T1000 (cell line): ENCODE results near the gene GALNT16.

Experiments
- DNase-seq: peaks from one replicate; lab custom pipeline; 2025; ENCODE audit warnings: mixed read lengths; lab: John Stamatoyannopoulos, UW

GALNT16 gene

DNA sequence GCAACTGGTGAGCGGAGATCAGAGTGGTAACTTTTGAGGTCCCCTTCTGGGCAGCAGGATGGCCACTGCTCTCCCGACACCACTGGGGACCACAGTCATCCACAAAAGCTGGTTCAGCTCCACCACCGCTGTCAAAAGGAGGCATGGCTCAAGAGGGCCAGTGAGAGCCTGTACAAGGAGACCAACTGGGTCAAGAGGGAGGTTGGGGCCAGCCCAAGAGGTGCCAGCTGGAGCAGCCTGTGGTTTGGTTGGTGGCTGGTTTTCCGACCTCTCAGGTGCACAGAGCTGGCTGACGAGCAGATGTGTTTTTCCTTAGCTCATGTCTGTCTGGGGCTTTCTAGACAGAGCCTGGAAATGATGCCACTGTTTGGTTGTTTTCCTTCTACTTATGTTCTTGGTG is 78.0 kb downstream of the GALNT16 start:
- no peak for DNase-seq

DNA sequence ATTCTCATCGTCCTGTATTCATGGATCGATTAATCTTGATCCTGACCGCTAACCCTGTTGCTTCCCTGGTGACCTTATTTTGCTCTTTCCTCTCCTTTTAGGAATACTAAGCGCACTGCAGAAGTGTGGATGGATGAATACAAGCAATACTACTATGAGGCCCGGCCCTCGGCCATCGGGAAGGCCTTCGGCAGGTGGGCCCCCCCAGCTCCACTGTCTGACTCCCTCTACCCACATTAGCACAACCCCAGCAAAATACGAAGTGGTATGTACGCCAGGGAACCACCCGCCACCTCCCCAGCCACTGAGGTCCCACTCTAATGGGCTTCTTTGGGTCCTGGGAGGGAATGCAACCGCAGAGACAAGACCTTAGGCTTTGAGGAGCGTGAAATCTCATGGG is 79.5 kb downstream of the GALNT16 start:
- DNase-seq, result no peak

DNA sequence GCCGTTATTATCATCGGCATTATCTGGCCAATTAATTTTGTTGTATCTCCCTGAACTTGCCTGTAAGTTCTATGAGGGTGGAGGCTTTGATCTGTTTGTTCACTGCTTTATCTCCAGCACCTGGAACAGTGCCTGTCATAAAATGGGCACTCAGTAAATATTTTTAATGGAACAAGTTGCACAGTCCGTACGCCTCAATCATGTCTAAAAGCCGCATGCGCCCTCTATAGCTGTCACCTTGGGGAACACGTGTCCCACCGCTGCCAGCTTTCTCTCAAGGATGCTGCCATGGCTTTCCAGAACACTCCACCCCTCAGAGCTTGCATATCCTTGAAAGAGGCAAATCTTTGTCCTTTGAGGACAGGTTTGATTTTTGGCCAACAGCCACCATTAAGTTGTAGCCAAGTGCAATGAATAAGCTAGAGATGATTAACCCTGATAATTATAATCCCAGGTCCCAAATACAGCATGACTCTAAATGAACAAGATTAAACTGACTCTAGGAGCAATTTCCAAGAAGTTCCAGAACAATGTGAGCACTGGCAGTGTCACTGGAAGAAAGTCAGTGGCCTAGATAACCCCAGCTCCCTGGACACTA is 83.1 kb downstream of the GALNT16 start:
- no peak for DNase-seq

GRCh38 chr14:69344171-69344570 is 84.2 kb downstream of the GALNT16 start:
- DNase-seq, result no peak

DNA sequence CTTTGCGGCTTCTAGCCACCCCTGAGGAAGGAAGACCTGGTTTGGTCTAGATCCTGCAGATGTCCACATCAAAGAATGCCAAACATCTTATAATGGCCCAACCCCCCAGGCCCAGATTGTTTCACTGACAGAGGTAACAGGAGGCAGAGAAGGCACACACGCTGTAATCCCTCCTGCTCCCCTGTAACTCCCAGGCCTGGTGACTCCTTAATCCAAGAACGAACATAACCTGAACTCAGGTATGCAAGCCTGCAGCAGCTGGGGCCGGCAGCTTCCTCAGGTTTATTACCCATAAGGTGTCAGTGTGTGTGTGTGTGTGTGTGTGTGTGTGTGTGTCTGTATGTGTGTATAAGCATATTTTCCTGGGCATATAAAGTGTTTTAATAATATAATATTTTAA is 85.4 kb downstream of the GALNT16 start:
- no peak for DNase-seq

DNA sequence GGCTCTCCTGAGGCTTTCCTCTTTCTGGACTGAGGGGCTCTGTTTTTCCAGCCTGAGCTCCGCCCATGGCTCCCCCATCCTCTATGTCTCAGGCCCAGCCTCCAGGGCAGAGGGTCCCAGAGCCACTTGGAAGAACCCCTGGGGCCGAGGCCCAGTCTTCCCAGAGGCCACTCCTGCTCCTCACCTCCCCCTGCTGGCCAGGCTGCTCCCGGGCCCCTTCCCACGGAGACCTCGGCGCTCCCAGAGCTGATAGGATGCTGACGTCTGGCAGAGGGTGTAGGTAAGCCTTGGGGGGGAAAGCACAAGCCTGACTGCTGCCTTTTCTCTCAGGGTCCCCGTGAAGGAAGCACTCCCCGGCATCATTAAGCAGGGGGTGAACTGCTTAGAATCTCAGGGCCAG is 86.8 kb downstream of the GALNT16 start:
- no peak for DNase-seq

DNA sequence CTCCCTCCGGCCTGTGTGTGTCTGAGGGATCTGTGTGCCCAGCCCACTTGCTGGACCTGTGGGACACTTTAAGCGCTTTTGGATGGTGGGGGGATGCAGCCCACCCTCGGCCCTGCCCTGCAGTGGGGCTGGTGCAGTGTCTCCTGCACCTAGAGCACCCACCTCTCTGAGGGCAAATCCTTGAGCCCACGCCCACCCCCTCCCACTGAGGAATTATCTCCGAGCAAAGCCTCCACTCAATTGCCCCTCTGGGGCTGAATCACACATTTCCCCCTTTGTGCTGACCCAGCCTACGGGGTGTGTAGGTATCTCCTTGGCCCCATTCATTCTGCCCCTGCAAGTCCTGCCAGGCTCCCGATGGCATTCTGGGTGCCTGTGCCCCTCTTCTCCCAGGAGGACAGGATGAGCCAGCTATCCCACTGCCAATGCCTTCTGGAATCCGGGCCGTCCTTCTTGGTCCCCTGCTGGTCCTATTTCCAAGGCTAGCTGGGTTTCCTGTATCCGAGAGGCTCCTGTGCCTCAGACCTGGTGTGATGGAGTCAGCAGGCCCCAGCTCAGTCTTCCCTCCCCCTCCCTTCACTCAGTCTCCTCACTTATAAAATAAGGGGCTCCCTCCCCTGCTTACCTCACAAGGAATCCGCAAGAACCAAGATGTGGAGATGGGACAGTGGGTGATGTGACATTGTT is 89.3 kb downstream of the GALNT16 start:
- no peak for DNase-seq

DNA sequence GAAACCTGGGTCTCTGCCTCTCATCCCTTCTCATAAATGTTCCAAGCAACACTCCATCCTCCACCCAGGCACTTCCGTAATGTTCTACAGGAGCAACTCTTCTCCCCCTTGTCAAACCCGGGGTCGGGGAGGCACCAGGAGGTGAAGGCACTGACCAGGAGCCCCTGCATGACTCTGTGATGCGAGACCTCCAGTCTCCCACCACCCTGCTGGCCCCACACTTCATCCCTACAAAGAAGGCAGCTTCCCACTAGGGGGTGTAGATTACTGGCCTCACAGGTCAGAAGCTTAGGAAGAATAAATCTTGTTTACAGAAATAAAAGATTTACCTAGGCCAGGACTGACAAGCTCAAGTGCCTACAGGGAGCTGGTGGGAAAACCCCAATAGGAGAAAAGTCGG is 90.9 kb downstream of the GALNT16 start:
- no peak for DNase-seq

GRCh38 chr14:69351385-69351784 is 91.4 kb downstream of the GALNT16 start:
- no peak for DNase-seq

DNA sequence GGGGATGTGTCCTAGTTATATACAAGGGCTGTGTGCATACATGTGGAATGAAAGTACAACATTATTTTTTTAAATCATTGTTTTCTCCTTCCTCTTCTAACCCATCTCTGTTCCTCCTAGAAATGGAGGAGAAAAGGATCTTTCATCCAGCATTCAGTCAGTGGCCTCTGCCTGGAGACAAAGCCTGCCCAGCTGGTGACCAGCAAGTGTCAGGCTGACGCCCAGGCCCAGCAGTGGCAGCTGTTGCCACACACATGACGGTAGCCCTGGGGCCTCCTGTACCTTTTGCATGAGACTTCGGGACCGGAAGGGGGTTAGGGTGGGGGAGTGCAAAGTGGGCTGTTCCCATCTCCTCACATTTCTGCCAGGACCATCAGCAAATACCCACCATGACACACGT is 92.0 kb downstream of the GALNT16 start:
- no peak for DNase-seq

DNA sequence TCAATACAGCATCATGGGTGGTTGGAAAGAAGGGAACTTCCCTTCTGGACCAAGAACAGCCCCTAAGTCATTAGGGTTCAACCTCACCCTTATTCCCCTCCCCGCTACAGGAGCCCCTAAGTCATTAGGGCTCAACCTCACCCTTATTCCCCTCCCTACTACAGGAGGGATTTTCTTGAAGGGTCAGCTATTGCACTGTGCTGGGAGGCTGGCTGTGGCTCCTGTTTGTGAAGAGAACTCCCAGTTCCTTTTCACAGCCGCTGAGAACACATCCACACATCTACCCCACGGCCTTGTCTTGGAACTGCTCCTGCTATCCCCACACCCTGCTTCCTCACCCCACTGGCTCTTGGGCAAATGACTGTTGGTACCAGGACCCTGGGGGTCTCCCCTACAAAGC is 93.2 kb downstream of the GALNT16 start:
- DNase-seq, result no peak

- no peak for DNase-seq
These were observed 94.6 kb downstream of the GALNT16 start for GRCh38 chr14:69354383-69355153.

DNA sequence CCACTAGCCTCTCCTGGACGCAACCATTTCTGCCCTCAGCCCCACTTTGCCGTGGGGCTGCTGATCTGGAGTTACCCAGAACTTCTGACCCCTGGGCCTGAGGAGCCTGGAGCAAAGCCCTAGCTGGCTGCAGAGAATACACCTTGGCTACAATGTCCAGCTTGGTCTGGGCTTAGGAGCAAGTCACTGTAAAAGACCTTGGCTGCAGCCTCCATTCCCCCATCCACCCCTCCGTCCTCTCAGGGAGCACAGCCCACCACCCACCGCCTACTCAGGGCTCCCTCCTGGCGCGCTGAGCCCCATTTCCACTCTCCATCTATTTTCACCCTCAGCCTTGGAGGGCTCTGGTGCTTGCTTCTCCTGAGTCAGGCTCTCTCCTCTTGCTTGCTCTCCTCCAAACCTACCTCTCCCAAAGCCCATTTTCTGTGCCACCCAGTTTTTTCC is 95.2 kb downstream of the GALNT16 start:
- DNase-seq, result no peak

GRCh38 chr14:69355607-69356281 is 95.8 kb downstream of the GALNT16 start:
- no peak for DNase-seq

GRCh38 chr14:69356903-69357543 is 97.1 kb downstream of the GALNT16 start:
- no peak for DNase-seq

DNA sequence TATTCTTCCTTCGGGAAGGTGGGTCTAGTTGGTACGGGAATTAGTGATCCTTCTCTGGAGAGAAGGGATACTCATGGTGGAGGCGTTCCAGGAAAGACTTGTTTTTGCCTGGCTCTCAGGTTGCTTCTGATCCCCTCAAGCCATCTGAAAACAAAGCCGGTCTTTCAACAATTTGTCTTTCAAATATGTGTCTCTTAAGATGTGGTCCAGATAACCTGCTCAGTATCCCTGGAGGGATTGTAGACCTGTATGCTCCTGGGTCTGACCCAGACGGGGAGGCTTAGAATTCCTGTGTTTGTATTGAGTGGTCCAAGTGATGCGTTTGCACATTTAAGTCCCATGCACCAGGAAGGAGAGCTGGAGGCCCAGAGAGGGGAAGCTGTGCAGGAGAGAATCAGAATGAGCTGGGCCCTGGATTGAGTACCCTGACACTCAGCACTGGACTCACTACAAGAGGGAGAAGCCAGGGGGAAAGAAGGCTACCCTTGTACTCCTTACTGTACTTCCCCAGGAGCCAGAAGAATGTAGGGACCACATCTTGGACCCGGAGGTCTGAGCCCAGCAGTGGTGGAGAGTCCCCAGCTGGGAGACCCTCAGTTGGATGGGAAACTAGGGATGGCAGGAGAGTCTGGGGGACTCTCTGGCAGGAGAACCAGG is 97.7 kb downstream of the GALNT16 start:
- DNase-seq, result no peak

DNA sequence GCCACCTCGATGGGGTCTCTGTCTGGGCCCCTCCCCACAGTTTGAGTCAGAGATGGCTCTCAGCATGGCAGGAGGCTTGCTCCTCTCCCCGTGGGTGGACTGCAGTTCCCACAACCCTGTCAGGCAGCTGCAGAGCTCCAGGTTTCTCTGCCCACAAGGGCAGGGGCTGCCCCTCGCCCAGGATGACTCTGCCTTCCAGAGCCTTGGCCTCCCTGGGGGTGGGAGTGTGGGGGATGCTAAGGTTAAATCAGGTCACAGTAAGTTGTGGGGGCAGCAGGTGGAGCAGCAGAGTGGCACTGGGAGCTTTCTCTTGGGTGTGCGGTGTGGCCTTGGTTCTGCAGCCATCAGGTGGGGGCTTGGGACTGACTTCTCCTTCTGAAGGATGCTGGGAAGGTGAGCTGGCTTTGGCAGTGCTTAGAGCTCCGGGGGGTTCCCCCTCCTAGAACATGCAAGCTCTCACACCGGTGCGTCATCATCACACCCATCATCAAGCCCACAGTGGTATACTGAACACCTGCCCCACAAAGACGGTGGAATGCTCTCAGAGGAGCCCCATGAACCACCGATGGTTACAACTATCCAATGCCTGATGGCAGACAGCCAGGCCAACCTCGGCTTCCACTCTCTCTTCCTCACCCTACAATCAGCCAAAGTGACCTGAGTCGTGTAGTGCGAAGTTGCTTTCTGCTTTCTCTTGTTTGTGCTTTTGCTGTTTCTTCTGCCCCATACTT is 98.4 kb downstream of the GALNT16 start:
- DNase-seq, result no peak

DNA sequence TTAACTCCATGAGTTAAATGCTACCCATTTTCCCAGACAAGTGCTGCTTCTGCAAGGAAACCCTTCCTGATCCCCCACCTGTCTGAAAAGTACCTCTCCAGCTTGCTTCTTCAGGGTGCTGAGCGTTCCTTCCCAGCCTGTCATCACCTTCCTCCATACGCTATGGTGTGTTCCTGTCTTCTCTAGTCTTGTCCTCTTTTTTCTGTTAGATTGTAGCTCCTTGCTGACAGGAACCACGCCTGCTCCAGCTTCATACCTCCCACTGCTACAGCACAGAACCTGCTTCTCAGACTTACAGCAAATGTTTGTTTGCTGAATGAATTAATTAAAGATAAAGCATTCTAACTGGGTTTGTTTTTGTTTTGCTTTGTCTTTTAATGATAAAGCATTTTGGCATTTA is 99.0 kb downstream of the GALNT16 start:
- DNase-seq, result no peak

DNA sequence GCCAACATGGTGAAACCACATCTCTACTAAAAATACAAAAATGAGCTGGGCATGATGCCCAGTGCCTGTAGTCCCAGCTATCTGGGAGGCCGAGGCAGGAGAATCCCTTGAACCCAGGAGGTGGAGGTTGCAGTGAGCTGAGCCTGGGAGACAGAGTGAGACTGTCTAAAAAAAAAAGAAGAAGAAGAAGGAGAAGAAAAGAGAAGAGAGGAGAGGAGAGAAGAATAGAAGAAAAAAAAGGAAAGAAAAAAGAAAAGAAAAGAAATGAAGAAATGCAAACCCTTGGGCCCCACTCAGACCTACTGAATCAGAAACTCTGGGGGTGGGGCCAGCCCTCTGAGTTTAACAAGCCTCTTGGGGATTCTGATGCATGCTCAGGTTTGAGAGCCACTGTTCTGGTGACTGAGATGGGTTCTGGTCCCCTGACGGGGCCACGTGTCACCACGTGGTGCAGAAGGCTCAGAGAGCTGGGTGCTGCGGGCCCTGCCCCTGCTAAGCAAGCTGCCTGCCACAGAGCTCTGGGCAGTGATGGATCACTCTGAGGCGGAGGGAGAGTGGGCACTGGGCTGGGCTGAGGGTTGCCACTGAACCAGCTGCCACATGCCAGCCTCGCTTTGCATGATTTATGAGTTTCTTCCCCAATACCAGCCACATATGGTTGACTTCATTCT is 100.6 kb downstream of the GALNT16 start:
- no peak for DNase-seq

DNA sequence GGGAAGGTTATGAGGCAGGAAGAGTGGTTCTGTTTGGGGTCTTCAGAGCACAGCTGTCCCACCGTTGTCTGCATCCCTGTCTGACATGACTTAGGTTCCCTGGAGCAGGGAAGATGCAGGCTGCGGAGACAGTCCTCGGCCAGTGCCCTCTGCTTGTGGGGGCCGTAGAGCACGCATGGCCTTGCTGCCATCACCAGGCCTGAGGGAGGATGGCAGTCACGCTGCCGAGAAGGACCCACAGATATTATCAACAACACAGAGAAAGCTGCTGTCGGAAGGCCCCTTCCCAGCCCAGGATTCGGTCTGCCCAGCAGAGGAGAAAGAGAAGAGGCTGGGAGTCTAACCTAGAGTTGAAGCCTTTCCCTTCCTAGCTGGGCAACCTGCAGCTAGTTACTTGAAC is 103.1 kb downstream of the GALNT16 start:
- DNase-seq, result no peak
